Measurements from ENCODE around the gene ANO4.
"Not testable (repeated sequence)": the region's sequence is repeated elsewhere in the genome, so short reads cannot be mapped to it uniquely, and the experiment has no call there.

ANO4 gene

GRCh38 chr12:101116911-101117310 lies 322.3 kb downstream of the ANO4 start:
- H3K4me3 ChIP-seq (ENCODE audit: severe bottlenecking): no peak overlapping the region
- no peak for TF ChIP-seq CTCF (IDR thresholded peaks at IDR 0.05; ENCODE audit: poor library complexity, severe bottlenecking)
- no peaks in the 10 kb centered on the region for H3K4me1 ChIP-seq (ENCODE audit: insufficient read depth, poor library complexity, severe bottlenecking)
- no peaks in the 10 kb centered on the region for H3K27me3 ChIP-seq (ENCODE audit: insufficient read depth, poor library complexity, severe bottlenecking)
- H3K36me3 ChIP-seq (ENCODE audit: low read depth): no peaks in the 10 kb centered on the region
- H3K27ac ChIP-seq (ENCODE audit: poor library complexity, severe bottlenecking): no peak overlapping the region
- DNase-seq (ENCODE audit: low spot score) (no peak), ATAC-seq (ENCODE audit: low read depth) (no peak)
- no peaks in the 10 kb centered on the region for H3K9me3 ChIP-seq (ENCODE audit: severe bottlenecking)

- H3K4me3 ChIP-seq (ENCODE audit: severe bottlenecking): no peak overlapping the region
- DNase-seq (ENCODE audit: low spot score) (no peak), ATAC-seq (ENCODE audit: low read depth) (no peak)
- no peak overlapping the region for H3K27ac ChIP-seq (ENCODE audit: poor library complexity, severe bottlenecking)
- no peaks in the 10 kb centered on the region for H3K4me1 ChIP-seq (ENCODE audit: insufficient read depth, poor library complexity, severe bottlenecking)
- no peaks in the 10 kb centered on the region for H3K9me3 ChIP-seq (ENCODE audit: severe bottlenecking)
- no peaks in the 10 kb centered on the region for H3K36me3 ChIP-seq (ENCODE audit: low read depth)
- H3K27me3 ChIP-seq (ENCODE audit: insufficient read depth, poor library complexity, severe bottlenecking): no peaks in the 10 kb centered on the region
- TF ChIP-seq CTCF (IDR thresholded peaks at IDR 0.05; ENCODE audit: poor library complexity, severe bottlenecking): no peak
These were observed 323.3 kb downstream of the ANO4 start for GRCh38 chr12:101117842-101118241.

GRCh38 chr12:101127521-101128219 lies 333.1 kb downstream of the ANO4 start:
- DNase-seq (ENCODE audit: low spot score): no peak
- Histone ChIP-seq H3K27me3 (ENCODE audit: insufficient read depth, poor library complexity, severe bottlenecking) (no peaks in the 10 kb centered on the region), H3K9me3 (ENCODE audit: severe bottlenecking) (no peaks in the 10 kb centered on the region), H3K4me3 (ENCODE audit: severe bottlenecking) (no peak overlapping the region), H3K27ac (ENCODE audit: poor library complexity, severe bottlenecking) (no peak overlapping the region), H3K36me3 (ENCODE audit: low read depth) (no peaks in the 10 kb centered on the region), H3K4me1 (ENCODE audit: insufficient read depth, poor library complexity, severe bottlenecking) (no peaks in the 10 kb centered on the region)
- no peak for ATAC-seq (ENCODE audit: low read depth)
- TF ChIP-seq CTCF (IDR thresholded peaks at IDR 0.05; ENCODE audit: poor library complexity, severe bottlenecking): no peak

- H3K27me3 ChIP-seq (ENCODE audit: insufficient read depth, poor library complexity, severe bottlenecking); ATAC-seq (ENCODE audit: low read depth); H3K27ac ChIP-seq (ENCODE audit: poor library complexity, severe bottlenecking); DNase-seq (ENCODE audit: low spot score); H3K4me1 ChIP-seq (ENCODE audit: insufficient read depth, poor library complexity, severe bottlenecking); H3K36me3 ChIP-seq (ENCODE audit: low read depth); H3K9me3 ChIP-seq (ENCODE audit: severe bottlenecking): not testable (repeated sequence)
- H3K4me3 ChIP-seq (ENCODE audit: severe bottlenecking): peak overlapping the region; percentile 24
These were observed 351.3 kb downstream of the ANO4 start for GRCh38 chr12:101145777-101146431.

- Histone ChIP-seq H3K9me3 (ENCODE audit: severe bottlenecking) (no peaks in the 10 kb centered on the region), H3K4me3 (ENCODE audit: severe bottlenecking) (no peak overlapping the region), H3K4me1 (ENCODE audit: insufficient read depth, poor library complexity, severe bottlenecking) (no peaks in the 10 kb centered on the region), H3K27me3 (ENCODE audit: insufficient read depth, poor library complexity, severe bottlenecking) (no peaks in the 10 kb centered on the region), H3K36me3 (ENCODE audit: low read depth) (no peaks in the 10 kb centered on the region), H3K27ac (ENCODE audit: poor library complexity, severe bottlenecking) (no peak overlapping the region)
- no peak for DNase-seq (ENCODE audit: low spot score)
- no peak for TF ChIP-seq CTCF (IDR thresholded peaks at IDR 0.05; ENCODE audit: poor library complexity, severe bottlenecking)
- ATAC-seq (ENCODE audit: low read depth): peak; percentile 54
These were observed 370.7 kb downstream of the ANO4 start for GRCh38 chr12:101165319-101165718.

All from RWPE2 (cell line).